ENCODE data around the gene TCEA3.

Gene TCEA3

GRCh38 chr1:23343221-23344110 lies 81.1 kb downstream of the TCEA3 start:
- Histone ChIP-seq H3K27ac (ENCODE audit: insufficient read depth, low read length, poor library complexity, severe bottlenecking) (peak overlapping the region; percentile 90), H3K4me1 (ENCODE audit: control insufficient read depth, insufficient read depth, low read length, poor library complexity, severe bottlenecking) (peaks cover 25% of the 10 kb centered on the region), H3K36me3 (ENCODE audit: control insufficient read depth, insufficient read depth, low read length) (no peaks in the 10 kb centered on the region), H3K4me3 (ENCODE audit: insufficient read depth, low read depth, low read length, poor library complexity, severe bottlenecking) (peak overlapping the region; percentile 95), H3K9me3 (ENCODE audit: control insufficient read depth, low read length) (no peaks in the 10 kb centered on the region), H3K27me3 (replicated peaks; ENCODE audit: control insufficient read depth, insufficient read depth, low read length, poor library complexity, severe bottlenecking) (no peaks in the 10 kb centered on the region)
- DNase-seq, result peak in 1 of 3 donors; percentile 5

DNA sequence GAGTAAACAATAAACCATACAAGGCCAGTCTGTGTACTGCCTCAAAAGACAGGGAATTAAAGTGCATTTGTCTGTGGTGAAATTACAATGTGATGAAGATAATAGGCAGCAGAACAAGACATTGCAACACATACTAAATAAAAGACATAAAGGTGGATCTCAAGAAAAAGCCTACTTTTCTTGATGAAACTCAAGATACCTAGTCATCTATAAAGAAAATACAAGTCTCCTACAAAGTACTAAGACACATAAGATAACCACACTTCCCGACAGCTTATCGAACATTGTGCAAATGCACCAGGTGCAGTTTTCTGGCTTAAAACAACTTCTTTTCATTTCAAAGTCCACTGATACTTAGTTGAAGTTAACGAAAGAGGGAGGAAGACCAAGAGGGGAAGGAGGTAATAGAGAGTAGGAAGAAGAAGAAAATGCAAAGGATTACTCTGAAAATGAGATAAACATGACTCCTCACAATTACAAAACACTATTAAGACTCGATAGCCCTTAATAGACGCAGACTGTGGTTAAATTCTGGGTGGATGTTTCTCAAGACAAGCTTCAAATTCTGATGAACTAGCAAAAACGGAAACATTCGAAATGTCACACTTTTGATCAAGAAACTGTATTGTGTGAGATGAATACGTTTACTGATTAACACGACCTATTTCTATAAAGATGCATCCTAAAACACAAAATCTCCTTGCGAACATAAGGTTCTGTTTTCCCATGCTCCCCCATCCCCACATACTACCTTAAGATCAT lies 82.4 kb downstream of the TCEA3 start:
- Histone ChIP-seq H3K36me3 (ENCODE audit: control insufficient read depth, insufficient read depth, low read length) (peaks cover 3% of the 10 kb centered on the region), H3K9me3 (ENCODE audit: control insufficient read depth, low read length) (no peaks in the 10 kb centered on the region), H3K4me3 (ENCODE audit: insufficient read depth, low read depth, low read length, poor library complexity, severe bottlenecking) (peak overlapping the region; percentile 95), H3K27ac (ENCODE audit: insufficient read depth, low read length, poor library complexity, severe bottlenecking) (peak overlapping the region; percentile 2), H3K27me3 (replicated peaks; ENCODE audit: control insufficient read depth, insufficient read depth, low read length, poor library complexity, severe bottlenecking) (no peaks in the 10 kb centered on the region), H3K4me1 (ENCODE audit: control insufficient read depth, insufficient read depth, low read length, poor library complexity, severe bottlenecking) (peaks cover 25% of the 10 kb centered on the region)
- DNase-seq, result no peak

DNA sequence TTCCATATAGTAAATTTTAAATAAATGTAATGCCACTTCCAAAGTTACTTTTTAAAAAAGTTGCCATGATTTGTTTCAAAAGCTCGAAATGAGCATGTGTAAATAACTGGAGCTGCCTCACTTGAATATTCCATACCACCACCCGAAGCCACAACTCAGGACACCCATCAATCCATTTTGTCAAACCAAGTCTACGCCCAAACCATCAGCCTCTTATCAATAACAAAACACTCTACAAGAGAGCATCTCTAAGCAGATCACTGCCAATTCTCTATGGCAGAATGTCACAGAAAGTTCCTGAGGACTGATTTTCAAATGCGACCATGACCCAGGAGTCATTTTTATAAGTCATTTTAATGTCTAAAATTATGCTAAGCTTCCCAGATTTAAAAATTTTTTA lies 84.9 kb downstream of the TCEA3 start:
- Histone ChIP-seq H3K4me1 (ENCODE audit: control insufficient read depth, insufficient read depth, low read length, poor library complexity, severe bottlenecking) (peaks cover 20% of the 10 kb centered on the region), H3K36me3 (ENCODE audit: control insufficient read depth, insufficient read depth, low read length) (peaks cover 16% of the 10 kb centered on the region), H3K9me3 (ENCODE audit: control insufficient read depth, low read length) (no peaks in the 10 kb centered on the region), H3K27me3 (replicated peaks; ENCODE audit: control insufficient read depth, insufficient read depth, low read length, poor library complexity, severe bottlenecking) (no peaks in the 10 kb centered on the region), H3K27ac (ENCODE audit: insufficient read depth, low read length, poor library complexity, severe bottlenecking) (no peak overlapping the region), H3K4me3 (ENCODE audit: insufficient read depth, low read depth, low read length, poor library complexity, severe bottlenecking) (no peak overlapping the region)
- DNase-seq, result no peak

DNA sequence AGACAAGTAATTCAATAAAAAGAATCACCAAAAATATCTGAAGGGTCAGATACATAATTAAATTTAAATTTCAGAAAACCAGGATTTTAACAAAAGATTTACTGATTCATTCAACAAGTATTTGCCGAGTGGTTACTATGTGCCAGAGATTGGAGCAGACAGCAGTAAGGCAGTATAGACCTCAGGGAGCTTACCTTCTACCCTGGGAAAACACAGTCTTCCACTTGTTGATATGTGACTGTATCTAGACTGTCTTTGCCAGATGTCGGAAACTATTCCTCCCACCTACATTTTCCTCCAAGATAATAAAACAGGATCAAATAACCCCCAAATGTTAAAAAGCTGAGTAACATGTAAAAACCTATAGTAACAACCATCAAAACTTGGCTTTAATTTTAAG lies 86.7 kb downstream of the TCEA3 start:
- Histone ChIP-seq H3K9me3 (ENCODE audit: control insufficient read depth, low read length) (no peaks in the 10 kb centered on the region), H3K4me3 (ENCODE audit: insufficient read depth, low read depth, low read length, poor library complexity, severe bottlenecking) (no peak overlapping the region), H3K27ac (ENCODE audit: insufficient read depth, low read length, poor library complexity, severe bottlenecking) (no peak overlapping the region), H3K4me1 (ENCODE audit: control insufficient read depth, insufficient read depth, low read length, poor library complexity, severe bottlenecking) (peaks cover 20% of the 10 kb centered on the region), H3K27me3 (replicated peaks; ENCODE audit: control insufficient read depth, insufficient read depth, low read length, poor library complexity, severe bottlenecking) (no peaks in the 10 kb centered on the region), H3K36me3 (ENCODE audit: control insufficient read depth, insufficient read depth, low read length) (peaks cover 33% of the 10 kb centered on the region)
- no peak for DNase-seq

DNA sequence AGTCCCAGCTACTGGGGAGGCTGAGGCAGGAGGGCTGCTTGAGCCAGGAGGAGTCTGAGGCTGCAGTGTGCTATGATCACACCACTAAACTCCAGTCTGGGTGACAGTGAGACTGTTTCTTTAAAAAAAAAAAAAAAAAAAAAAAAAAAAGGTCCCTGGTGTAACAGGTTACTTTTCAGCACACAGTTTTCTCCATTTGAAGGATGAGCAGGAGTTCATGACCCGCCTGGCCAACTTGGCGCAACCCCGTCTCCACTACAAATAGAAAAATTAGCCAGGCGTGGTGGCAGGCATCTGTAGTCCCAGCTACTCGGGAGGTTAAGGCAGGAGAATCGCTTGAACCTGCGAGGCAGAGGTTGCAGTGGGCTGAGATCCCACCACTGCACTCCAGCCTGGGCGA lies 92.8 kb downstream of the TCEA3 start:
- peaks cover 73% of the 10 kb centered on the region for H3K36me3 ChIP-seq (ENCODE audit: control insufficient read depth, insufficient read depth, low read length)

More for the DNA sequence above, 92.8 kb downstream of the TCEA3 start:
- Histone ChIP-seq H3K27me3 (replicated peaks; ENCODE audit: control insufficient read depth, insufficient read depth, low read length, poor library complexity, severe bottlenecking) (no peaks in the 10 kb centered on the region), H3K9me3 (ENCODE audit: control insufficient read depth, low read length) (no peaks in the 10 kb centered on the region), H3K4me1 (ENCODE audit: control insufficient read depth, insufficient read depth, low read length, poor library complexity, severe bottlenecking) (no peaks in the 10 kb centered on the region), H3K4me3 (ENCODE audit: insufficient read depth, low read depth, low read length, poor library complexity, severe bottlenecking) (no peak overlapping the region), H3K27ac (ENCODE audit: insufficient read depth, low read length, poor library complexity, severe bottlenecking) (no peak overlapping the region)
- DNase-seq, result no peak

Measured in effector memory CD4-positive, alpha-beta T cell (primary cell).